Raji (cell line): Measurements from ENCODE around the gene POLR3K.

Source experiments
- POLR2A ChIP-seq: IDR thresholded peaks from 2 replicates; pipeline ENCODE4 v1.6.1; 2011; ENCODE audit warnings: low read depth, low read length, control low read depth; ENCODE audit not compliant: insufficient read depth

POLR3K gene

DNA sequence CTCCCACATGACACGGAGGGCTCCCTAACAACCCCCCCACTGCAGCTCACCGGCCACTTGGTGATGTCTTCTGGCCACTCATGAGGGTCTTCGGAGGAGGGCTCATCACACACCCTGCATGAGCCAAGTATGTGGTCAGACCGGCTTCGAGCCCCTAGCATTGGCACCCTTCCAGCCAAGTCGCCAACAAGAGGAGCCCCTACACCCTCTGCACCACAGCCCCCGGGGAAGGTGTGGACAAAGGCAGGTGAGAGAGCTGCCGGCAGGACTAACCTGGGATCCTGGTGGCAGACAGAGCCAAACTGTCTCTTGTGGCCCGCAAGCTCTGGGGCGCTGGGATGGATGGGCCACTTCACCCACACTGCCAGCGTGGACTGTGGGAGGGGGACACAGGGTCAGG, 6.8 kb upstream of the POLR3K start:
- no peak for TF ChIP-seq POLR2A

DNA sequence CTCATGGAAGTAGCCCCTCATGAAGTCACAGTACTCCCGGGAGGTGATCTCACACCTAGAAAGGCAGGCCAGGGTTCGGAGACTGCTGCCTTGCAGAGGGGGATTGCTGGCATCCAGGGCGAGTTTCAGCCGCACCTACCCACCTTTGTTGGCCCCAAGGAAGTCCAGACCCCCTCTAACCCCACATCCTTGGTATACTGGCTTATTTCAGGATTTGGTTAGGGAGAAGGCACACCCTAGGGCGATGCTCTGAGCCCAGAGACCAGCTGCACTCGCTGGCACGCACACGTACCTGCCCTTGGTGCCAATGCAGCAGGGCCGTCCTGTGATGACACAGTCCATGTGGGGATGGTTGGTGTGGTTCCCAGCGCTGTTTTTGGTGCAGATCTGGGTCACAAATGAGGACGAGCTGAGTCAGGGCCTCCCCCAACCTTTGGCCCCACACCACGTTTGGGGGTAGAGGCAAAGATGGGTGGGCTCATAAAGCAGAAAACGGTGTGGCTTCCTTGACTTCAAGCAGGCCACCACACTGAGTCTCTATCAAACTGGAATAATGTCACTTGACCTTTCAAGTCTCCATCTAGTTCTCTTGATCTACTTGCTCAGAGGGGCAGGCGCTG, 6.1 kb upstream of the POLR3K start:
- TF ChIP-seq POLR2A: 0 out of 2 replicates have a peak, but pooled peaks have one; percentile 11

DNA sequence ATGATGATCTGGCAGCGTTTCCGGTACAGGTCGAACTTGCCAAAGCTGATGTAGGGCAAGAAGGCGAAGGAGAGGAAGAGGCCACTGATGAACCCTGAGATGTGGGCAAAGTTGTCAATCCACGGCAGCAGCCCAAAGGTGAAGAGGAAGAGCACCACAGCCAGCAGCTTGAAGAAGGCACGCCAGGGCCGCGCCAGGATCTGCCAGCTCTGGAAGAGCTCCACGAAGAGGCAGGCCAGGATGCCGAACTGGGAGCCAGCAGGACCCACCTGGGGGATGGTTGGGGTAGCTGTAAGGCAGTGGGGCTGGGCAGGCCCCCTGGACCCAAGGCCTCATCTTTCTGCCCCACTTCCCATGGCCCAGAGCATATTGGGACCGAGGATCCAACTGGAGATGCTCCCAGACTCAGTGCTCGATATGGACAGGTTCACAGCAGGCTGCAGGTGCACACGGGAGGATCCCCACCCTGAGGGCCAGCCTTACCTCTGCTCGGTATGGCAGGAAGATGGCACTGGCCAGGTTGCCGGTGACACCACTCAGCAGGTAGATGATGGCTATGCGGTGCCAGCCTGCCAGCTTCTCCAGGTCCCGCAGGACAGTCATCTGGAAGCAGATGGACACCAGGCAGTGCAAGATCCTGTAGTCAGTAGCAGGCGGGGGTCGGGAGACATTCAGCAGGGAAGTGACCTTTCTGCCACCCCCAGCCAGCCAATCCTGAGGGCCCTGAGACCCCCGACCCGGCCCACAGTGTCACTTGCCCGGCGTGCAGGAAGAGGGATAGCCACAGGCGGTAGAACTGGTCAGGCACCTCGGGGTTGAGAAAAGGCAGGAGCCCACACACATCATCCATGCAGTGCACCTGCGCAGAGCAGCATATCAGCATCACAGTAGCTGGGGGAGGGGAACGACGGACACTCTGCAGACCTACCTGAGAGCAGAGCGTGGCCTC, 5.4 kb upstream of the POLR3K start:
- TF ChIP-seq POLR2A: peak; percentile 31; the same call in 1 of the 2 replicates

DNA sequence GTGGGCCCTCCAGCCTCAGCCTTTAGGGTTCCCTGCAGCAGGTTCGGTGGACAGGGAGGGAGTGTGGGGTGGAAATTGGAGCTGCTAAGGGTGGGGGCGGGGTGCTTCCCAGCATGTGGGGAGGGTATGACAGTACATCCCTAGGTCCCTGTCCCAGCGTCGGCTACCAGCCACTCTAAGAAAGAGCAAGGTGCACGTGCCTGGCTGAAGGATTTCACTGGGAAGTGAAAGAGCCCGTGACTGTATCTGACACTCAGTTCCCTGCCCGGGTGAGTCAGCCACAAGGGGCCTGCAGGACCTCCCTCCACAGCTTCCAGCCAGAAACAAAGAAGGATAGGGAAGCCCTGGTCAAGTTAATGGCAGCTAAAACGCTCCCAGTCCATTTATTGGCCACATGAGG, 4.3 kb upstream of the POLR3K start:
- no peak for TF ChIP-seq POLR2A

DNA sequence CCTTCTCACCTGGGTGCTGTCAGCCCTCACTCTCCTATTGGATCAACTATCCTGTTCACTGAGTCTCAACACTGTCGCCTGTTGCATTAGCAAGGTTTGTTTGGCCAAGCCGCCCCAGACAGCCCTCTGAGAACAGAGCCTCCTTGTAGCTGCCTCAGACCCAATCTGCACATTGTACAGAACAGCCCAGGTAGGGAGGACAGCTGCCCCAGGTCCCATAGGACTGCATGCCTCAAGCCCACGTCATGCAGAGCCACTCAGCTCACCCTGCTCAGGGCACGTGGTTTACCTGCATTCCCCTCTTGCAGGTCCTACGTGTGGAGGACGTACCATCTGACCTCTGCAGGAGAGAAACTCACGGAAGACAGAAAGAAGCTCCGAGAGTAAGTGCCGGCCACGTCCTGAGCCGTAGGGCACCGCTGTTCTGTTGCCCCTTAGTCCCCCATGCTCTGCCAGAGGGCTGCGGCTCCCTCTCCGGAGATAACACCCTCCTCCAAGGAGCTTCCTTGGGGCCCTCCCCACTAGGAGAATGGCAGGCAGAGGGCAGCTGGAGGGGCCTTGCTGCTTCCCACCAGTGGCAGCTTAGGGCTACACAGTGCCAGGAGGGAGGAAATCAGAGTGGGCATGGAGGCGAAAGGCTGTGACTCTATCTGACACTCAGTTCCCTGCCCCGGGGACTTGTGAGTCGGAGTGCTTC, 3.0 kb upstream of the POLR3K start:
- no peak for TF ChIP-seq POLR2A

DNA sequence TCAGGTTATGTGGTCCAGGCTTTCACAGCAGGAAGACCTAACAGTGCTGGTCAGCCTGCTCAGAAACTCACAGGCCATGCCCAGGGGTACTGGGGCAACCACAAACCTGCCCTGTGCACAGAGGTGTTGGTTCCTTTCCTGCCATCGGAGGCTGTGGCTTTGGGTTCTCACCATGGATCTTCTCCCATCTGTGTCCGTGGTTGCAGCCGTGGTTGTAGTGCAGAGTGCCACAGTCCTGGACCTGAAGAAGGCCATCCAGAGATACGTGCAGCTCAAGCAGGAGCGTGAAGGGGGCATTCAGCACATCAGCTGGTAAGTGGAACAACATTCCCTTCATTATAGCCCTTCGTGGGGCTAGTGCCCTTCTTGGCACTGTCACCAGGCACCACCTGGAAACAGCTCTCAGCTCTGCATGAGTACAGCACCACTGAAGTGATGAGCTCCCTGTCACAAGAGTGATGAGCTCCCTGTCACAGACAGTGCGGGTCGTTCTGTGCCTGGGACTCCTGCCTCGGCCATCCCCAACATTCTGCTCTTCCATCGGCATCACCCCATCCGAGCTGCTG, 2.2 kb upstream of the POLR3K start:
- TF ChIP-seq POLR2A: no peak

GRCh38 chr16:54237-54581, 801 bp upstream of the POLR3K start:
- TF ChIP-seq POLR2A: no peak

DNA sequence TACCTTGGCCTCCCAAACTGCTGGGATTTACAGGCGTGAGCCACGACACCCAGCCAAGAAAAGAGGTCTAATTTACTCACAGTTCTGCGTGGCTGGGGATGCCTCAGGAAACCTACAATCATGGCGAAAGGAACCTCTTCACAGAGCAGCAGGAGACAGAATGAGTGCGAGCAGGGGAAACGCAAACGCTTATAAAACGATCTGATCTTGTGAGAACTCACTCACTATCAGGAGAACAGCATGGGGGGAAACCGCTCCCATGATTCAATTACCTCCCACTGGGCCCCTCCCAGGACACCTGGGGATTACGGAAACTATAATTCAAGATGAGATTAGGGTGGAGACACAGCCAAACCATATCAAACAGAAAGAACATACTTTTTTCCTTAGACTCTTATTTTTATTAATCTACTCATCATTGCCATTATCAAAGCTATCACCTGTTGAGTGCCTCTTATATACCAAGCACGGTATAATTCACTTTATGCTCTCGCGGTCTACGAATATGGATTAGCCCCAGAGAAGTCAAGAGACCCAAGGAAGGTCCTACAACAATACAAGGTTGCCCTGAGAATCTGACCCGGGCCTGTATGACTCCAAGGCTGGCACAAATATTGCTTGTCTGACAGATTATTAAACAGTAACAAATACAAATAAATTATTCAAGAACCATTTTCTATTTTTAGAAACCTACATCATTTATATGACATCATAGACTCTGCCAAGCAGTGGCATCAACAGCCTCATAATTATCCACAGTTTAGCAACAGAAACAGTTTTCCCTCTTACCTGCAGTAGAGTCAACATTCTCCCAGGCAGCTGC, 2.4 kb downstream of the POLR3K start:
- no peak for TF ChIP-seq POLR2A

- TF ChIP-seq POLR2A: no peak
These were observed 6.2 kb downstream of the POLR3K start for GRCh38 chr16:47234-47633.

GRCh38 chr16:45454-45853, 8.0 kb downstream of the POLR3K start:
- TF ChIP-seq POLR2A: no peak

- no peak for TF ChIP-seq POLR2A
These were observed 8.8 kb downstream of the POLR3K start for GRCh38 chr16:44655-45054.

- TF ChIP-seq POLR2A: no peak
These were observed 10.1 kb downstream of the POLR3K start for GRCh38 chr16:43294-43693.

- TF ChIP-seq POLR2A: no peak
These were observed 10.7 kb downstream of the POLR3K start for GRCh38 chr16:42691-43090.

DNA sequence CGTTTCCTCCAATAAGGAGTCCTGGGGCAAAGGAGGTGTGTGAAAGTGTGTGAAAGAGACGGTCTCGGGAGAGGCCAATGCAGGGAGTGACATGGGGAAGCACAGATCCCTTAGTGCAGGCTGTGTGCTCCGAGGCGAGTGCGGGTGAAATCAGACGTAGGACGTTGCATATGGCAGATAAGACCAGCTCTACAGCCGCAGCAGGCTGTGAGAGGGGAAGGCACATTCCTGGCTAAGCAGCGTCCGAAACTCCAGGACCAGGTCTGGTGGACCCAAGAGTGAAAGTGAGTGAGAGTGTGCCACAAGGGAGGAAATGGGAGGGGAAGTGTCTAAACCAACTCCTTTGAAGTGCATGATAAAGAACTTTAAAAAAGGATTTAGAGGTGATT, 11.3 kb downstream of the POLR3K start:
- no peak for TF ChIP-seq POLR2A
